ENCODE measurements around the gene ADK.
"Not testable (repeated sequence)": the region's sequence is repeated elsewhere in the genome, so short reads cannot be mapped to it uniquely, and the experiment has no call there.

Gene ADK

GRCh38 chr10:74575191-74575720 is 424.2 kb downstream of the ADK start:
- H3K36me3 ChIP-seq (ENCODE audit: insufficient read depth, low read length) = no peaks in the 10 kb centered on the region; the same call in none of the 2 replicates
- no peak overlapping the region for H3K9ac ChIP-seq (ENCODE audit: low read depth, low read length, poor library complexity, severe bottlenecking)
- H3F3A ChIP-seq (ENCODE audit: low read depth) = no peaks in the 10 kb centered on the region
- no peaks in the 10 kb centered on the region for H4K20me1 ChIP-seq (ENCODE audit: insufficient read depth, low read length, poor library complexity, severe bottlenecking)
- H3K27me3 ChIP-seq (ENCODE audit: insufficient read depth, low read length, poor library complexity, severe bottlenecking) = no peaks in the 10 kb centered on the region
- TF ChIP-seq, protein P1, sequence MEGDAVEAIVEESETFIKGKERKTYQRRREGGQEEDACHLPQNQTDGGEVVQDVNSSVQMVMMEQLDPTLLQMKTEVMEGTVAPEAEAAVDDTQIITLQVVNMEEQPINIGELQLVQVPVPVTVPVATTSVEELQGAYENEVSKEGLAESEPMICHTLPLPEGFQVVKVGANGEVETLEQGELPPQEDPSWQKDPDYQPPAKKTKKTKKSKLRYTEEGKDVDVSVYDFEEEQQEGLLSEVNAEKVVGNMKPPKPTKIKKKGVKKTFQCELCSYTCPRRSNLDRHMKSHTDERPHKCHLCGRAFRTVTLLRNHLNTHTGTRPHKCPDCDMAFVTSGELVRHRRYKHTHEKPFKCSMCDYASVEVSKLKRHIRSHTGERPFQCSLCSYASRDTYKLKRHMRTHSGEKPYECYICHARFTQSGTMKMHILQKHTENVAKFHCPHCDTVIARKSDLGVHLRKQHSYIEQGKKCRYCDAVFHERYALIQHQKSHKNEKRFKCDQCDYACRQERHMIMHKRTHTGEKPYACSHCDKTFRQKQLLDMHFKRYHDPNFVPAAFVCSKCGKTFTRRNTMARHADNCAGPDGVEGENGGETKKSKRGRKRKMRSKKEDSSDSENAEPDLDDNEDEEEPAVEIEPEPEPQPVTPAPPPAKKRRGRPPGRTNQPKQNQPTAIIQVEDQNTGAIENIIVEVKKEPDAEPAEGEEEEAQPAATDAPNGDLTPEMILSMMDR (conservative IDR thresholded peaks at IDR 0.05; ENCODE audit: low read length) = no peak
- H3K4me3 ChIP-seq (ENCODE audit: low read length, poor library complexity, severe bottlenecking) = no peak overlapping the region
- no peak overlapping the region for H2AFZ ChIP-seq (ENCODE audit: low read length)
- no peaks in the 10 kb centered on the region for H3K79me2 ChIP-seq (ENCODE audit: insufficient read depth, low read length)
- H3K9me2 ChIP-seq (replicated peaks; ENCODE audit: low read depth, low read length) = no peaks in the 10 kb centered on the region
- H3K4me1 ChIP-seq (ENCODE audit: insufficient read depth, low read length, poor library complexity, severe bottlenecking) = no peaks in the 10 kb centered on the region
- peaks cover 4% of the 10 kb centered on the region; the same call in 1 of the 2 replicates for H3K9me3 ChIP-seq (ENCODE audit: insufficient read depth, low read depth, low read length)
- no peak overlapping the region for H3K4me2 ChIP-seq (ENCODE audit: low read depth, low read length, poor library complexity, severe bottlenecking)

DNA sequence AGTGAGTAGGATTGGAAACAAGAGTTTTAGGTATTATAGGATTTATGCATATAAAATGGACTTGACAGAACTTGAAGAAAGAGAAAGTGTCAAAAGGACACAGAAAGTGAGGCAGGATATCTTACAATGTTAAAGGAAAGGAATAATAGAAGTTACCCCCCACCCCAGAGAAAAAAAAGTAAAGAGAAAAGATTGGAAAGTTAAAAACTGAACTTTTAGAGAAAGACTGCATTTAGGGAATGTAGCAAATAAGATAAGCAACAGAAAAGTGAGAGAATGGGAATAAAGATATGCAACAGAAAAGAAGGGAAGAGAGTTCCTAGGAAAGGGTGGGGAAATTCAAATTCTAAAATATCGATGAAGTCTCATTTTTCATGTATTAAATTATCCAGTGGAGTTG is 424.9 kb downstream of the ADK start:
- Histone ChIP-seq H3K4me3 (ENCODE audit: low read length, poor library complexity, severe bottlenecking) (no peak overlapping the region), H2AFZ (ENCODE audit: low read length) (no peak overlapping the region), H3K79me2 (ENCODE audit: insufficient read depth, low read length) (no peaks in the 10 kb centered on the region), H3K27me3 (ENCODE audit: insufficient read depth, low read length, poor library complexity, severe bottlenecking) (no peaks in the 10 kb centered on the region), H3K9me3 (ENCODE audit: insufficient read depth, low read depth, low read length) (peaks cover 7% of the 10 kb centered on the region; the same call in 1 of the 2 replicates), H3K4me1 (ENCODE audit: insufficient read depth, low read length, poor library complexity, severe bottlenecking) (no peaks in the 10 kb centered on the region), H3K4me2 (ENCODE audit: low read depth, low read length, poor library complexity, severe bottlenecking) (no peak overlapping the region), H3F3A (ENCODE audit: low read depth) (no peaks in the 10 kb centered on the region), H4K20me1 (ENCODE audit: insufficient read depth, low read length, poor library complexity, severe bottlenecking) (no peaks in the 10 kb centered on the region), H3K9ac (ENCODE audit: low read depth, low read length, poor library complexity, severe bottlenecking) (no peak overlapping the region), H3K36me3 (ENCODE audit: insufficient read depth, low read length) (no peaks in the 10 kb centered on the region; the same call in none of the 2 replicates), H3K9me2 (replicated peaks; ENCODE audit: low read depth, low read length) (no peaks in the 10 kb centered on the region)
- TF ChIP-seq, protein P1 (conservative IDR thresholded peaks at IDR 0.05; ENCODE audit: low read length) = no peak
- TF ChIP-seq EZH2phosphoT487 (IDR thresholded peaks at IDR 0.05; ENCODE audit: borderline replicate concordance) = no peak

DNA sequence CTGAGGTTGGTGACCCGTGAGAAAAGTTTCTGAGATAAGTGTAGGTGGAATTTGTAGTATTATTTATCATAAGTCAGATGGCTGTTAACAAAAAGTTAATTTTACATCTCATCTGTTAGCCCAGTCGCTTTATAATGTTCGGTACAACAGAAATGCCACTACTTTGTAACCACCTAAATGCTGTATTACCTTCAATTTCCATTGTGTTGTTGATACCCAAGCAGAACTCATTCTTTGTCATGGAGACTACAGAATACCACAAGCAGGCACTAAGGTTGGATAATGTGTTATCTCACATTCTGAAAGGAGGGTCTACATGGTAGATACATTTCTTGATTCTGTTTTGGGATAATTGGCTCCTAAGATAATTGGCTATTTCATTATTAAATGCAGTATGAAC is 425.6 kb downstream of the ADK start:
- H4K20me1 ChIP-seq (ENCODE audit: insufficient read depth, low read length, poor library complexity, severe bottlenecking) = no peaks in the 10 kb centered on the region

GRCh38 chr10:74580438-74580837 is 429.4 kb downstream of the ADK start:
- H3K27me3 ChIP-seq (ENCODE audit: insufficient read depth, low read length, poor library complexity, severe bottlenecking); H3K79me2 ChIP-seq (ENCODE audit: insufficient read depth, low read length); H3F3A ChIP-seq (ENCODE audit: low read depth); H3K4me2 ChIP-seq (ENCODE audit: low read depth, low read length, poor library complexity, severe bottlenecking); H3K9me2 ChIP-seq (replicated peaks; ENCODE audit: low read depth, low read length); H4K20me1 ChIP-seq (ENCODE audit: insufficient read depth, low read length, poor library complexity, severe bottlenecking); H3K4me3 ChIP-seq (ENCODE audit: low read length, poor library complexity, severe bottlenecking); H3K9me3 ChIP-seq (ENCODE audit: insufficient read depth, low read depth, low read length); H2AFZ ChIP-seq (ENCODE audit: low read length); H3K36me3 ChIP-seq (ENCODE audit: insufficient read depth, low read length); H3K9ac ChIP-seq (ENCODE audit: low read depth, low read length, poor library complexity, severe bottlenecking): not testable (repeated sequence)
- peaks cover 10% of the 10 kb centered on the region for H3K4me1 ChIP-seq (ENCODE audit: insufficient read depth, low read length, poor library complexity, severe bottlenecking)

More for the DNA sequence above, 425.6 kb downstream of the ADK start:
- Histone ChIP-seq H3K4me2 (ENCODE audit: low read depth, low read length, poor library complexity, severe bottlenecking) (no peak overlapping the region), H3K79me2 (ENCODE audit: insufficient read depth, low read length) (no peaks in the 10 kb centered on the region), H3F3A (ENCODE audit: low read depth) (no peaks in the 10 kb centered on the region), H2AFZ (ENCODE audit: low read length) (no peak overlapping the region), H3K27me3 (ENCODE audit: insufficient read depth, low read length, poor library complexity, severe bottlenecking) (no peaks in the 10 kb centered on the region), H3K9me2 (replicated peaks; ENCODE audit: low read depth, low read length) (no peaks in the 10 kb centered on the region), H3K4me3 (ENCODE audit: low read length, poor library complexity, severe bottlenecking) (no peak overlapping the region), H3K9me3 (ENCODE audit: insufficient read depth, low read depth, low read length) (peaks cover 7% of the 10 kb centered on the region; the same call in 1 of the 2 replicates), H3K9ac (ENCODE audit: low read depth, low read length, poor library complexity, severe bottlenecking) (no peak overlapping the region), H3K4me1 (ENCODE audit: insufficient read depth, low read length, poor library complexity, severe bottlenecking) (no peaks in the 10 kb centered on the region), H3K36me3 (ENCODE audit: insufficient read depth, low read length) (no peaks in the 10 kb centered on the region; the same call in none of the 2 replicates)
- TF ChIP-seq, protein P1 (conservative IDR thresholded peaks at IDR 0.05; ENCODE audit: low read length) = no peak
- TF ChIP-seq EZH2phosphoT487 (IDR thresholded peaks at IDR 0.05; ENCODE audit: borderline replicate concordance) = no peak

All from Loucy (cell line).